Liver (tissue), 3 donors: Measurements from ENCODE around the gene SIPA1L2.

Source experiments
- RXRA ChIP-seq, 2 donors: IDR thresholded peaks; 2 replicates each; pipeline ENCODE4 v1.6.1; 2017 to 2018; ENCODE audit warnings: antibody characterized with exemption in 2 of 2, mild to moderate bottlenecking in 1 of 2
- ZBTB33 ChIP-seq: IDR thresholded peaks from 2 replicates; pipeline ENCODE4 v1.6.1; 2016; ENCODE audit warnings: antibody characterized with exemption
- TF ChIP-seq, protein P1 (sequence below): IDR thresholded peaks from 2 replicates; pipeline ENCODE4 v1.6.1; 2016; ENCODE audit warnings: antibody characterized with exemption, mild to moderate bottlenecking
- TF ChIP-seq, protein P2 (sequence below): fragments of 150-350 bp; IDR thresholded peaks from 2 replicates; pipeline ENCODE4 v1.5.1; 2017; ENCODE audit warnings: improper control_type of control experiment, low read depth, low read length; ENCODE audit not compliant: missing input control
- donor health status: healthy.
- donor health status: healthy.

- TF ChIP-seq, protein P1, sequence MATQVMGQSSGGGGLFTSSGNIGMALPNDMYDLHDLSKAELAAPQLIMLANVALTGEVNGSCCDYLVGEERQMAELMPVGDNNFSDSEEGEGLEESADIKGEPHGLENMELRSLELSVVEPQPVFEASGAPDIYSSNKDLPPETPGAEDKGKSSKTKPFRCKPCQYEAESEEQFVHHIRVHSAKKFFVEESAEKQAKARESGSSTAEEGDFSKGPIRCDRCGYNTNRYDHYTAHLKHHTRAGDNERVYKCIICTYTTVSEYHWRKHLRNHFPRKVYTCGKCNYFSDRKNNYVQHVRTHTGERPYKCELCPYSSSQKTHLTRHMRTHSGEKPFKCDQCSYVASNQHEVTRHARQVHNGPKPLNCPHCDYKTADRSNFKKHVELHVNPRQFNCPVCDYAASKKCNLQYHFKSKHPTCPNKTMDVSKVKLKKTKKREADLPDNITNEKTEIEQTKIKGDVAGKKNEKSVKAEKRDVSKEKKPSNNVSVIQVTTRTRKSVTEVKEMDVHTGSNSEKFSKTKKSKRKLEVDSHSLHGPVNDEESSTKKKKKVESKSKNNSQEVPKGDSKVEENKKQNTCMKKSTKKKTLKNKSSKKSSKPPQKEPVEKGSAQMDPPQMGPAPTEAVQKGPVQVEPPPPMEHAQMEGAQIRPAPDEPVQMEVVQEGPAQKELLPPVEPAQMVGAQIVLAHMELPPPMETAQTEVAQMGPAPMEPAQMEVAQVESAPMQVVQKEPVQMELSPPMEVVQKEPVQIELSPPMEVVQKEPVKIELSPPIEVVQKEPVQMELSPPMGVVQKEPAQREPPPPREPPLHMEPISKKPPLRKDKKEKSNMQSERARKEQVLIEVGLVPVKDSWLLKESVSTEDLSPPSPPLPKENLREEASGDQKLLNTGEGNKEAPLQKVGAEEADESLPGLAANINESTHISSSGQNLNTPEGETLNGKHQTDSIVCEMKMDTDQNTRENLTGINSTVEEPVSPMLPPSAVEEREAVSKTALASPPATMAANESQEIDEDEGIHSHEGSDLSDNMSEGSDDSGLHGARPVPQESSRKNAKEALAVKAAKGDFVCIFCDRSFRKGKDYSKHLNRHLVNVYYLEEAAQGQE: no peak
- TF ChIP-seq, protein P2, sequence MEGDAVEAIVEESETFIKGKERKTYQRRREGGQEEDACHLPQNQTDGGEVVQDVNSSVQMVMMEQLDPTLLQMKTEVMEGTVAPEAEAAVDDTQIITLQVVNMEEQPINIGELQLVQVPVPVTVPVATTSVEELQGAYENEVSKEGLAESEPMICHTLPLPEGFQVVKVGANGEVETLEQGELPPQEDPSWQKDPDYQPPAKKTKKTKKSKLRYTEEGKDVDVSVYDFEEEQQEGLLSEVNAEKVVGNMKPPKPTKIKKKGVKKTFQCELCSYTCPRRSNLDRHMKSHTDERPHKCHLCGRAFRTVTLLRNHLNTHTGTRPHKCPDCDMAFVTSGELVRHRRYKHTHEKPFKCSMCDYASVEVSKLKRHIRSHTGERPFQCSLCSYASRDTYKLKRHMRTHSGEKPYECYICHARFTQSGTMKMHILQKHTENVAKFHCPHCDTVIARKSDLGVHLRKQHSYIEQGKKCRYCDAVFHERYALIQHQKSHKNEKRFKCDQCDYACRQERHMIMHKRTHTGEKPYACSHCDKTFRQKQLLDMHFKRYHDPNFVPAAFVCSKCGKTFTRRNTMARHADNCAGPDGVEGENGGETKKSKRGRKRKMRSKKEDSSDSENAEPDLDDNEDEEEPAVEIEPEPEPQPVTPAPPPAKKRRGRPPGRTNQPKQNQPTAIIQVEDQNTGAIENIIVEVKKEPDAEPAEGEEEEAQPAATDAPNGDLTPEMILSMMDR: peak; percentile 23
- TF ChIP-seq RXRA (IDR thresholded peaks at IDR 0.05): no peak
- no peak for TF ChIP-seq ZBTB33
These were observed 2.1 kb downstream of the SIPA1L2 start for GRCh38 chr1:232627645-232628334.
